NCI-H187 treated with DMSO at 0.1 percent for 48 hours (cell line): ENCODE results near the gene FBRSL1.

ENCODE experiments used
- DNase-seq: peaks from one replicate; lab custom pipeline; 2025; lab: John Stamatoyannopoulos, UW

FBRSL1 gene

DNA sequence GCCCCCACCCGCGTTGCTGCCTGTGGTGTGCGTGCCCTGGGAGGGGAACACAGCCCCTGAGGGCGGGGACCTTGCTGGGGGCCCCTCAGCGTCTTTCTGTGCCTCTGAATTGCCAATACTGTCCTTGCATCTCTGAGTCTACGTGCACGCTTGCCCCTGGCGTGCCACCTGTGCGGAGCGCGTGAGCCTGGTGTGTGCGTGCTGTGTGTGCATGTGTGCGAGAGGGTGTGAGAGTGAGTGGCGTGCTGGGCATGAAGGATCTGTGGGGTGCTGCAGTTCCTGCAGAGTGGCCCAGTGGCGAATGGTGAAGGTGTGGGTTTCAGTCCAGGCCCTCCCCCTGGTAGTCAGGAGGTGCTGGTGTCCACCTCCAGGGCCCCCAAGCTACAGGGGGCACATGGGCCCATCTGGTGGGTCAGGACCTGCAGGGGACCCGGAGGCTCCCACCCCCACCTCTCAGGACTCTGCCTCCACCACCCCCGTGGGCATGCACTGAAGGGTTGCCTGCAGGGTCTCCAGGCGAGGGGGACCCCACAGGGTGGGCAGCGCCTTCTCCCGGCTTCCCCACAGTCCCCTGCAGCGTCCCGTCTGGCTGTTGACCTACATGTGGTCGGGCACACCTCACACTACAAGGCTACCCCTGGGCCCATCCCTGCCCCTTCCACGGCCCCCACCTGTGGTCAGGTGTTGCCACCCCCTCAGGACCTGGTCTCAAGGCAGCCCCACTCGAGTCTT, 21.0 kb downstream of the FBRSL1 start:
- DNase-seq = no peak

DNA sequence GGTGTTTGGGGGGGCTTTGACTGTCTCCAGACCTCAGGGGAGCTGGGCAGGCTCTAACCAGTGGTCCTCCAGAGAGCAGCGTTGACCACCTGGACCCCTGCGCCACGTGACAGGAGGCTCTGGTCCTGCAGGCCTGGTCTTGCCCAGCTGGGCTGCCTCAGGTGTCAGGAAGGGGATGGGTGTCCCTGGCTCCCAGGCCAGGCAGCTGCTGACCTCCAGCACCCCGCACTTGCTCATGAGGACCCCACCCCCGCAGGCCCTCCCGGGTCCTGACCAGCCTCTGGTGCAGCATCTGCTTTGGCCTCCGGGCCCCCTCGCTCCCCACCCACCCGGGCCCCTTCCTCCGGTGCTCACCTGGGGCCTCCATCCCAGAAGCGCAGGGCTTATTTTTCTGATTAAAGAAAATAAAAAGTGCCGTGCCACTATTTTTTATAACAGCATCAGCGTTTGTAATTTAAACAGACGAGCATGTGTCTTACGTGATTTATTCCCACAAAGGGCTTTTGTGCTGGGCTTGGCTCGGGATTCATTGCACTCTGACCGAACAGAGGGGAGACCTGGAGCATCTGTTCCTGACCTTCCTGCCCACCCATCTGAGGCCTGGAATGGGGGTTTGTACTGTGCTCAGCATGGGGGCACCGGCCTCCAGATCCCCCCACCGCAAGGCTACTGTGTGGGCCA, 21.7 kb downstream of the FBRSL1 start:
- DNase-seq = no peak

DNA sequence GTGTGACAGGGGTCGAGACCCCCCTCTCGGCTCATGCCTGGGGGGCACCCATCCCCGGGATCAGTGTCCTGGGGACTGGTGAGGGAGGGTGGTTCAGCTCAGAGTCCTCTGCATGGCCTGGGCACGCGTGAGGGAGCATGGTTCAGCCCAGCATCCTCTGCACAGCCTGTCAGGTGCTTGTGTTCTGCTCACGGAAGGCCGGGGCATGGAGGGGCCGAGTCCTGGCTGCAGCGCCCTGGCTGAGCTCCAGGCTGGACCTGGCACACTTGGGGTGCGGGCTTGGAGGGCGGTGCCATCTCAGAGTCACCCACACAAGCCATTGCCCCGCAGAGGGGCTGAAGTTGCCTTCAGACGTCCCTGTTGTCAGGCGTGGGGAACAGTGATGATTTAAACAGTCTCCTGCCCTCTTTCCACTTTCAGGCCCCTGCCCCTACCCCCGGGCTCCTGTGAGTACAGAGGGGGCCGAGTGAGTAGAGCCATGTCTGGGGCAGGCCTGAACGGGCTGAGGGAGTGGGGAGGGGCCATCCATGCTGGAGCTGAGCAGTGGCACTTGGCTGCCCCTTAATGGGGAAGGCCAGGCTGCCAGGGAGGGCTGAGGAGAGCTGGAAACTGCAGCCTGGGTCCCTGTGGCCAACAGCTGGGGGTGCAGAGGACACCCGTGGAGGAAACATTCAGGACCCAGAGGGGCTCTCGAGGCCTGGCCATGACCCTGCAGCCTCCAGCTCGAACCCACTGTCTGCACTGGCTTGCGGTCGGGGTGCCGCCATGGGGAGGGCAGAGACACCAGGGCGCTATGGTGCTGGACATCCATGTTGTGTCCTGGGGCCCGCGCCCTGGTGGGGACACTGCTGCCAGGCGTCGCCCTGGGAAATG, 22.5 kb downstream of the FBRSL1 start:
- no peak for DNase-seq

DNA sequence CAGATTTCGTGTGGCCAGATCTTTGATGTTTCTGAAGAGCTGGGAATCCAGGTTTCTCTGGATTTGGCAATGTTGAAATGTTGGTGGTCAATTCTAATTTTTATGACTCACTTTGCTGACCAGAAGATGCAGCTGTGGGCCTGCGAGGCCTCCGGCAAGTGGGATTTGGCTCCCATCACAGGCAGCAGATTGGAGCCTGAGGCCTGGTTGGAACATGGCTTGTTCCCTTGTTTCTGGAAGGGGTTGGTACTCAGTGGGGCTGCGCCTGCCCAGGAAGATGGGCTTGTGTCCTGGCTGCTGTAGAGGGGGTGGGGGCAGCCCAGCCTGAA, 23.1 kb downstream of the FBRSL1 start:
- DNase-seq = no peak

DNA sequence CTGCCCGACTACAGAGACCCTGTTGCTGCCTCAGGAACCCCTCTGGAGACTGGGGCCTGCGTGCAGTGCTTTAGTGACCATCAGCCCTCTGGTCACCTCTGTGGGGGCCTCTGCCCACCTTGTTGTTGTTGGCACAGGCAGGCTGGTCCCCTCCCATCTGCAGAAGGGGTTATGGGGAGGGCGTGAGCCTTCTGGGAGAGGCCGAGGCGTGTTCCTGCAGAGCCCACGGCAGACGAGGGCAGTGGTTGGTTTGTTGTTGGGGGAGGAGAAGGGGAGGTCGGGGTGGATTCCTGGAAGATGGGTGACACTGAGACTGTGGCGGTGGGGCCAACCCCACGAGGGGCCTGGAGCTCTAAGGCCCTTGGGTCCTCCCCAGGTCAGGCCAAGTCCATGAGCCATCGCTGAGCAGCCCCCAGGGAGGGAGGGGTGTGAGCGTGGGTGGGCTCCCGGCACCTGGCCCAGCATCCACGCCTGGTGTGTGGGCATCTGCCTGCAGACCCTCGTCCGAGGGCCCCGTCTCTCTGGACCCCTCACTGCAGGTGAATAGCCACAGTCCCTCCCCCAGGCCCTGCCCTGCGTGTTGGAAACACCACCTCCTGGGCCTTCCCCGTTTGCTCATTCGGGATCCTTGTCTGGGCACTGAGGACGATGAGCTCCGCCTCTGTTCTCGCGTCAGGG, 23.6 kb downstream of the FBRSL1 start:
- DNase-seq = no peak

DNA sequence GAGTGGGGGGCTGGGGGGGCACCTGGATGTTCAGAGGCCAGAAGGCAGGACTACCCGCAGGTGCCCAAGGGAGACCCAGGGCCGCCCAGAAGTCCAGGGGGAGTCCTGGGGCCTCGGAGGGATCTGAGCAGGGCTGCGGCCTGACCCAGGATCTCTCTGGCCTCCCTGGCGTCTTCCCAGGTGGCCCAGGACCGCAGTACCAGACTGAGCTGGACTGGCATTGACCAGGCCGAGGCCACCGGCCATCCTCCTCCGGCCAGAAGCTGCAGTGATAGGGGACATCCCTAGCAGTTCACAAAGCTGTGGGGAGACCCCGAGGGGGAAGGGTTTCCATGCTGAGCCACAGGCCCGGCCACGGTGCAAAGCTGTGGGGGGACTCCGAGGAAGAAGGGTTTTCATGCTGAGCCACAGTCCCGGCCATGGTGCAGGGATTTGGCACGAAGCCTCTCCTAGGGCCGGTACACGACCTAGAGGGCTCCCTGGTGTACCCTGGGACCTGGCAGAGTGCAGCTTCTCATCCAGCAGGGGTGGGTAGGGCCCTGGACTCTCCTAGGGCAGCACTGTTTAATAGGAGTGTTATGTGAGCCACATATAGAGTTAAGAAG, 24.4 kb downstream of the FBRSL1 start:
- no peak for DNase-seq

DNA sequence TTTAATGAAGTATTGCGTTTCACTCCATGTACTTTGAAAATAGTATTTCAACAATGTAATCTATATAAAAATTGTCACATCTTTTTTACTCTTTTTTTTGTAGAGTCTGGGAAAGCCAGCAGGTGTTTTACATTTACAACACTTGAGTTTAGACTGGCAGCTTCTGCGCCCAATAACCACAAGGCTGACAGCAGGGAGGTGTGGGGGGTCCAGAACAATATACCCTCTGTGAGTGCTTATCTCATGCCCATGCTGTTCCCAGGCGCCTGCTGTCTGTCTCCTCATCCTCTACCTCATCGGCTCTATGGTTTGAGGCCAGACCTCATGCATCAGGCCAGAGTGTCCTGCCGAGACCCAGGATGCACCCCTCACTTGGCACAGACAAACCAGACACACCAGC, 24.9 kb downstream of the FBRSL1 start:
- DNase-seq = no peak

DNA sequence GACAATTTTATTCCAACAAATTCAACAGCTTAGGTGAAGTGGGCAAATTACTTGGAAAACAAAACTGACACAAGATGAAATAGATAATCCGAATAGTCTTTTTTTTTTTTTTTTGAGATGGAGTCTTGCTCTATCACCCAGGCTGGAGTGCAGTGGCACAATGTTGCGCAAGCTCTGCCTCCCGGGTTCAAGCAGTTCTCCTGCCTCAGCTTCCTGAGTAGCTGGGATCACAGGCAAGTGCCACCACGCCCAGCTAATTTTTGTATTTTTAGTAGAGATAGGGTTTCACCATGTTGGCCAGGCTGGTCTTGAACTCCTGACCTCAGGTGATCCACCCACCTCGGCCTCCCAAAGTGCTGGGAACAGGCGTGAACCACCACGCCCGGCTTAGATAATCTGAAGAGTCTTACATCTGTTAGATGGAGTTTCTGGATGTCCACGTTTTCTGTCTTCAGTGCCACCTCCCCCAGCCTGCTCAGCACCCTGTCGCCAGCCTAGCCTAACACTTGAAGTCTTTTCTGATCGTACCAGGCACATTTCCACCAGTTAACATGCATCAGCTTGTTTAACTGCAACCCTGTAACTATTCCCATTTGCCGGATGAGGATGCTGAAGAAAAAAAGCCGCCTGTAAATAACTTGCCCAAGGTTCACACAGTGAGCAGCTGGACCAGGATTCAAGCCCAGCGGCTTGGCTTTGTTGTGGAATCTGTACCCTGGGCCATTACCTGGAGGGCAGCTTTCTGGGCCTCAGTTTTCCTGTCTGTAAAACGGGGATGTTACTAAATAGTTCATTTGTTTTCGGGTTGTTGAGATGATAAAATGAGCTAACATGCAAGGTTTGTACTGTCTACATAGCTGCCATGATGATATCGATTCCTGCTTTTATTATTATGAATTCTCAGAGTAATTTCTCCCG, 26.4 kb downstream of the FBRSL1 start:
- DNase-seq = no peak

DNA sequence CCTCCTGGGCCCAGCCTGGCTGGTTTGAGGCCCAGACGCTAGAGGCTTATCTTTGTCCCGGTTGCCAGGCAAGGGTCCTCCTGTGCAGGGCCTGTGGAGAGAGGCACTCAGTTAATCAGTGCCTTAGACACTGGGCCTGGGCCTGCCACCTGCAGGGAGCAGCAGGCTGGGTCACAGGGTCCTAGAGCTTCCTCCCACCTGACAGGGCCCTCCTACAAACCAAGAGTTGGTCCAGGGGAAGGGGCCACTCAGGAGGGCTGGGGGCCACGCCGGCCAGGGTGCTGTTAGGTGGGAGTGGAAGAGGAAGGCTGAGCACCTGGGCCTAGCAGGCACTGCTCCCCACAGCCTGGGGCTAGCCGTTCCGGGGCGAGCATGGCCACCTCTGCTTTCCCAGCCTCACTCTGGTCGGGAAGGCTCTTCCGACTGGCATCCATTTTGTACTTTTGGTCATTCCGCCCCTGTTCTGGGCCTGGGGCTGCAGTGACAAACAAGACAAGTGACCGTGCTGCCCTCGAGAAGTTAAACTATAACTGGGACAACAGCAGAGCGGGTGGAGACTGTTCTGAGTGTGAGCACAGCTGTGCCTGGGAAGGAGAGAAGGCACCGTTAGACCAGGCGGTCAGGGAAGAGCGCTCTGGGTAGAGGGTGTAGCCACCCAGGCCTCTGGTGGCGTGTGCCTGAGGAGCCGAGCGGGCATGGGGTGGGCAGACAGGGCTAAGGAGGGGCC, 27.2 kb downstream of the FBRSL1 start:
- no peak for DNase-seq

DNA sequence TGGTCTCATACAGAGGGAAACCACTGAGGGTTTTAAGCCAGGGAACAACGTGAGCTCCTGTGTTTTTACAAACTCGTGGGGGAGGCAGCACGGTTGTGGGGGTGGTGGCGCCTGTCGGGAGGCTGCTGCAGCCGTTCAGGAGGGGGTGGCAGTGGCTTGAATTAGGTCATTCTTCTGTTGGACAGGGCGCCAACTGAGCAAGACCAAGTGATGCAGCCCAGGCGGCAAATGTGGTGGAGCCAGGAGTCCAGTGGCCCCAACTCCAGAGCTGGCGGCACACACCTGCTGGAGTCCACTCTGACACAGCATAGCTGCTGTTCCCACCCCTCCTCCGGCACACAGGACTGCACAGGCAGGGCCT, 27.8 kb downstream of the FBRSL1 start:
- DNase-seq = no peak

DNA sequence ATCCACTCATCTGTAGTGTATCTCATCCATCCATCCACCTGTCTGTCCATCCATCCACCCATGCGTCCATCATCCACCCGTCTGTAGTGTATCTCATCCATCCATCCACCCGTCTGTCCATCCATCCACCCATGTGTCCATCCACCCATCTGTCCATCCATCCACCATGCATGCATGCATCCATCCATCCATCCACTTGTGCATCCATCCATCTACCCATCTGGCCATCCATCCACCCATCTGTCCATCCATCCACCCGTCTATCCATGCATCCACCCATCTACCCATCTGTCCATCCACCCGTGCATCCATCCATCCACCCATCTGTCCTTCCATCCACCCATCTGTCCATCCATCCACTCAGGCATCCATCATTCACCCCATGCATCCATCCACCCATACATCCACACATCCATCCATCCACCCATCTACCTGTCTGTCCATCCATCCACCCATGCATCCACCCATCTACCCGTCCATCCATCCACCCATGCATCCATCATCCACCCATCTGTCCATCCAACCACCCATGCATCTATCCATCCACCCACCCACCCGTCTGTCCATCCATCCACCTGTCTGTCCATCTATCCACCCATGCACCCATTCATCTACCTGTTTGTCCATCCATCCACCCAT, 28.5 kb downstream of the FBRSL1 start:
- DNase-seq = no peak

DNA sequence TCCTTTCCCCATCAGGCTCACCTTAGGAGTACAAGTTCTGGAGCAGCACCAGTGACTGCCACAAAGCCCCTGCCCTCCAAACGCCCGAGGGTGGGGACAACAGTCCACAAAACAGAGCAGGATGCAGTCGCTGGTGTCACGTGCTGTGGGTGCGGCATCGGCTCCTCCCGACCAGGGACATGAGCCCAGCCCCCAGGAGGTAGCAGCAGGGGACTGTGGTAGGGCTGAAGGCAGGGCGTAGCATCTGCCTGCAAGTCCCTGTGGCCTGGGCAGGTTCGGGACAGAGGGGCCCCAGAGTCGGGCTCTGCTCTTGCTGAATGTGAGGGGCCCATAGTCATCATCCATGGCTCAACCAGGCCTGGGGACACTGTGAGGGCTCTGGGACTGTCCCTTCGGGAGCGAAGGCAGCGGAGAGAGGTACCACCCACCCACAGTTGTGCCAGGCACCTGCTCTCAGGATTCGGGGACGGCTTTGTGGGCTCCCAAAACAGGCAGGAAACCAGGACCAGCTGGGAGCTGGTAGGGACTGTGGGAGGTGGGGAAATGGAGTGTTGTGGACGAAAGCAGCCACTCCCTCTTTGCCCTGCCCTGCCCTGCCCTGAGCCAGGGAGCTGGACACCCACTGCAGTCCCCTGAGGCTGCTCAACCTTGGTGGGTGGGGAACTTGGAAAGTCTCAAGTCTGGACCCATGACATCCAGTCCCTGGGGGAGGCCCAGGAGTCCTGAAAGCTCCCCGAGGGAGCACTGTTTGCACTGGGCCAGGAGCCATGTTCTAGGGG, 30.7 kb downstream of the FBRSL1 start:
- DNase-seq = no peak

DNA sequence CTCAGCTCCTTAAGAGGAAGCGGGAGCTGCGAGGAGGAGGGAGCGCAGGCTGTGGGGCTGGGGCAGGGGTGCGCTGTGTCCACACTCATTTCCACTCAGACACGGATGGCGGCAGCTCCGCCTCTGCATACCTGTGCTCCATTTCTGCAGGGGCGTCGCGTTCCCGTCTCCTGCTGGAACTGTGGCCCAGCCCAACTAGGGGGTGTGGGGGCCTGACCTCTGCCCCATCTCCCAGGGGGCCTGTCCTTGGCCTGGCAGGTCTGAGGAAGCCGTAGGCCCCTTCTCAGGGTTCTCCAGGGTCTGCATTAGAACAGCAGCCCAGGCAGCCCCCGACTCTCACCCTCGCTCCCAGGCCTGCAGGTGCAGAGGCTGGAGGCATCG, 31.2 kb downstream of the FBRSL1 start:
- DNase-seq = no peak

DNA sequence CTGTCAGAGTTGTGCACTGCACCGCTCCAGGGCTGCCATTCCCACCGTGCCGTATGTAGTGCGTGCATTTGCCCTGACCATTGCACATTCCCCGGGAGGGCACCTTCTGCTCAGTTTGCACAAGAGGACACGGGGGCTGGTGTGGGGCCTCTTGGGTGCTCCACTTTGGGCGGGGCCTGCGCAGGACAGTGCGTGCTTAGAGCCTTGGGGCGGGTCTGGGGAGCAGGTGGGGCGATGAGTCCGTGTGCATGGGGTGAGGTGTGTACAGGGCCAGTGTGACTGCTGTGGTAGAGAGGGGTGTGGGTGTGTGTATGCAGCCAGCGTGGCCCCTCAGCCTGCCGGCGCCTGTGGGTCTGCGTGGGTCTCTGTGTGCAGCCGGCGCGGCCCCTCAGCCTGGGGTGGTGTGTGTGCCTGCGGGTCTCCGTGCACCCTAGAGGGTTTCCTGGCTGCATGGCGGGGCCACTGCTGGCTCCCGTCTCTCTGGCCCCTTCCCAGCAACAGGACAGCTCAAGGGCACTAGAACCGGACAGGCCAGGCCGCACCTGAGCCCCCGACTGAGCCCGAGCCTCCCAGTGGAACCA, 31.9 kb downstream of the FBRSL1 start:
- DNase-seq = no peak

DNA sequence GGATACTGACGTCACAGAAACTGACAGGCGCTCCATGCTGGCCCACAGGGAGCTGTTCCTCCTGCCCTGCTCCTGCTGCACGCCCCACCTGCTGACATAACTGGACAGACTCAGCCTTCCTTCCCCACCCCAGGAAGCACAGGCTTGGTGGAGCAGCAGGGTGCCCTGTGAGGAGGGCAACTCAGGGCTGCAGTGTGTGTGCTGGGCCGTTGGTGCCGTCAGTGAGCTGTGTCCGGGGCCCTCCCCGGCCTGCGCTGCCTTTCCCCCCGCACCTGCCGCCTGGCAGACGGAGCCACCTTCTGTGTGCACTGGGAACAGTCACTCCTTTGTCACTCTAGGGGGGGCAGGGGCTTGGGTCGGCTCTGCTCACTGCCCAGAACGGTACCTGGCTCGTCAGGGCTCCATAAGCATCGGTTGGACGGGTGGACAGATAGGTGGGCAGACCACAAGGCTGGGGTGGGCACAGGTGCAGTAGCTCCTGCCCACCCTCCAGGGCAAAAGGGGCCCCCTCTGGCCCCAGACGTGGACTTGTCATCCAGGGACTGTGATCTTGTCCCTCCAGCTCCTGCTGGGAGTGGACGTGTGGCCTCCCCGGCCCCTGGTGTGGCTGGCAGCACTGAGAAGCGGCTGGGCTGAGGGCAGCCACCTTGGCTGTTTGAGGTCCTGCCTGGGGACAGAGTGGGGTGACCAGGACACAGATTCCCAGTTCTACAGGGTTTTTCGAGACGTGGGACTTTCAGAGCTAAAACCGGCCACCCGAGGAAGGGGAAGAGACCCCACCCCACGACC, 32.8 kb downstream of the FBRSL1 start:
- DNase-seq = no peak

DNA sequence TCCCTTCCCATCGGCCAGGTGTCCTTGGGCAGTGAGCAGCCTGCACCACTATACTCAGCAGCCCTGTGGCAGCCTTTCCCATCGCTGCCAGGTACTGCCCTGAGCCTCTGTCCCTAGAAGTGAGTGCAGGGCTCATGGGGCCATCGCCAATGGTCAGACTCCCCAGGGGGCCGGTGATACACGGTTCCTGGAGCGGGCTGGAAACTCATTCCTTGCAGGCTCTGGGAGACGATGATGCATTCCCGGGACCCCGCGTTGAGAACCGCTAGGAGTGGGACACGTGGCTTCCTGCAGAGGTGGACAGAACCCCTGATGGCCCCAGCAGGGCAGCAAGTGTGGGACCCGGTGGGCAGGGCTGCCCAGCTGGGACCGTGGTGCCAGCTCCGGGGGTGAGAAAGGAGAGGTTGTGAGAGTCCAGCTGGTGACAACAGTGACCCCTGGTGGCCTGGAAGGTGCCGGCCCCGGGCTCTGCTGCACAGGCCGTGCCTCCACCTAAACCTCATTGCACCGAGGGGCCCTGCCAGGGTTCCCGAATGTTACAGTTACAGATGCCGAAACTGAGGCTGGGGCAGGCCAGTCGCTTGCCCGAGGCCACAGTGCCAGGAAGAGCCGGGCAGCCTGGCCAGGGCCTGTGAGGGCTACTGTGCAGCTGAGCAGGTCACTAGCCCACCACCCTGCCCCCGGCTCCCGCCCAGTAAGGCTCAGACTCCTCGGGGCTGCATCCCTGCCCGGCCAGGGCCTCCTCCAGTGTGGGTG, 33.8 kb downstream of the FBRSL1 start:
- DNase-seq = no peak

DNA sequence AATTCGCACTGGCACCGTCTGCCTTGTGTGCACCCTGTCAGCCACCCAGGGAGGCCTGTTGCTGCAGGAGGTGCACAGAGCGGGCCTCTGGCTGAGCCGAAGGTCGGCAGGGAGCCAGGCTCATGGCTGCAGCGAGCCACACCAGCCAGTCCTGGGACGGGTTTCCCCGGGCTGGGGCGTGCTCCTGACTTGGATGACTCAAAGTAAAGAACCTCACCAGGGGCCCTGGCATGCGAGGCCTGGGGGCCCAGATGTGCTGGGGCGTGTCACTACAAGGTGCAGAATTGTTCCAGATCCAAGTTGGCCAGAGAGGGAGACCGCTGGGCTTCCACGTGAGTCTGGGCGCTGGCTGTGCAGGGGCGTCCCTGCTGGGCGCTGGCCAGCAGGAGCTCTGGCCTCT, 34.5 kb downstream of the FBRSL1 start:
- DNase-seq = no peak
